ENCODE measurements around the gene AP3B2.

AP3B2 gene

DNA sequence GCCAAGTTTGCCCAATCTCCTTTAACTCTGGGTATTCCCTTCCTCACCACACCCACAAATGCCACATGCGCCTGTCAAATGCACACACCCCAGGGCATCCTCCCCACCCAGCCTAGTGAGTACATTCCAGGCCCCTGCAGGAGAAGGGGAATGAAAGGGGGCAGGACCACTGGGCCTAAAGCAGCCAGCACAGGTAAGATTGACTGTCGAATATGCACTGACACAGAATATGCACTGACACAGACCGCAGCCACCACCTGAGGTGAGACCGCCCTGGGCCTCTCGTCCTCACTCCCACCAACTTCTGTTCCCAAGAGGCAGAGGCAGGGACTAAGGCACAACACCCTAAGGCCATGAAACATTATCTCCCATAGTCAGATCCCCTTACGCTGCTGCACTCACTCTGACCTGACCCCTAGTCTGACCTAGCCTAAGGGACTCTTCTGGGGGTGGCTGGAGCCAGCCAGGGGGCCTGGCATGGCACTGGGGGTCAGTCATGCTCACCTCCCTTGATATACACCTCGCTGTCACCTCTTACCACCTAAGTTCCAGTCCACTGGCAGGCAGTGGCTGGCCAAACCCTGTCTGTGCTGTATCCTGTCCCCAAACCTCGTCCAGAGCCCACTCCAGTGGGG is 10.8 kb downstream of the AP3B2 start:
- Histone ChIP-seq H3K27ac (ENCODE audit: insufficient read depth in 1 of 2, low read depth in 1 of 2, low read length in 2 of 2, poor library complexity in 1 of 2, severe bottlenecking in 2 of 2) (no peak overlapping the region), H3K9me3 (ENCODE audit: control extremely low read depth in 1 of 5, control insufficient read depth in 4 of 5, insufficient read depth in 2 of 5, low read depth in 1 of 5, low read length in 4 of 5) (no peaks in the 10 kb centered on the region), H3K27me3 (replicated peaks in 2 of 5; ENCODE audit: control insufficient read depth in 4 of 5, insufficient read depth in 5 of 5, low read length in 4 of 5) (peaks cover 0 to 4% (median 0%) of the 10 kb centered on the region in 5 experiments), H3K4me3 (ENCODE audit: control insufficient read depth in 1 of 7, extremely low read depth in 1 of 7, insufficient read depth in 4 of 7, low read depth in 2 of 7, low read length in 6 of 7) (no peak overlapping the region), H3K4me1 (ENCODE audit: control extremely low read depth in 1 of 4, control insufficient read depth in 4 of 4, insufficient read depth in 4 of 4, low read length in 3 of 4) (no peaks in the 10 kb centered on the region), H3K36me3 (ENCODE audit: control insufficient read depth in 4 of 4, insufficient read depth in 4 of 4, low read length in 3 of 4) (no peaks in the 10 kb centered on the region)
- ChIA-PET CTCF (no interaction called here), POLR2A (no interaction called here)
- DNase-seq = no peak
- WGBS (ENCODE audit: insufficient coverage) = 76% methylated on average over 4 of the region's 8 CpGs

GRCh38 chr15:82697735-82698407 is 11.8 kb downstream of the AP3B2 start:
- ChIA-PET CTCF (no interaction called here), POLR2A (no interaction called here)
- no peaks in the 10 kb centered on the region for H3K4me1 ChIP-seq (ENCODE audit: control extremely low read depth in 1 of 4, control insufficient read depth in 4 of 4, insufficient read depth in 4 of 4, low read length in 3 of 4)
- no peak for DNase-seq
- no peaks in the 10 kb centered on the region for H3K9me3 ChIP-seq (ENCODE audit: control extremely low read depth in 1 of 5, control insufficient read depth in 4 of 5, insufficient read depth in 2 of 5, low read depth in 1 of 5, low read length in 4 of 5)
- H3K27ac ChIP-seq (ENCODE audit: insufficient read depth in 1 of 2, low read depth in 1 of 2, low read length in 2 of 2, poor library complexity in 1 of 2, severe bottlenecking in 2 of 2) = no peak overlapping the region
- WGBS (ENCODE audit: insufficient coverage) = 93% methylated on average over 7 of the region's 9 CpGs
- H3K36me3 ChIP-seq (ENCODE audit: control insufficient read depth in 4 of 4, insufficient read depth in 4 of 4, low read length in 3 of 4) = no peaks in the 10 kb centered on the region
- H3K4me3 ChIP-seq (ENCODE audit: control insufficient read depth in 1 of 7, extremely low read depth in 1 of 7, insufficient read depth in 4 of 7, low read depth in 2 of 7, low read length in 6 of 7) = no peak overlapping the region
- peaks cover 0 to 4% (median 0%) of the 10 kb centered on the region in 5 experiments for H3K27me3 ChIP-seq (replicated peaks in 2 of 5; ENCODE audit: control insufficient read depth in 4 of 5, insufficient read depth in 5 of 5, low read length in 4 of 5)

DNA sequence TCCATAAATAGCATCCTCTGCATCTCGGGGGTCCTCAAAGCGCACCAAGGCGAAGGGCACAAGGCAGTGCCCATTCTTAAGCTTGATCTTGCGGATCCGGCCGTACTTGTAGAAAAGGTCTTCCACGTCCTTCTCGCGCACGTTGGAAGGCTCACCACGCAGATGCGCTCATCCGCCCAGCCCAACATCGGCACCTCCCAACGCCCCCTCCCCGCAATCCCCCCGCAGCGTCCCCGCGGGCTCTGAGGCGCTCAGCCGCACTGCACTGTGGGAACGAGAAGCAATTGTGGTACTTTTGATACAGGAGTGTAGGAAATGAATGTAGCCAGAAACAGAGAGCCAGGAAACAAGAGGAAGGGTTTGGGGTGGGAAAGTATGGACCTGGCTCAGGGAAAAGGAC is 17.5 kb downstream of the AP3B2 start:
- H3K36me3 ChIP-seq (ENCODE audit: control insufficient read depth in 4 of 4, insufficient read depth in 4 of 4, low read length in 3 of 4) = no peaks in the 10 kb centered on the region
- H3K4me3 ChIP-seq (ENCODE audit: control insufficient read depth in 1 of 7, extremely low read depth in 1 of 7, insufficient read depth in 4 of 7, low read depth in 2 of 7, low read length in 6 of 7) = no peak overlapping the region
- 89% methylated on average over 20 of the region's 23 CpGs for WGBS (ENCODE audit: insufficient coverage)
- no peak overlapping the region for H3K27ac ChIP-seq (ENCODE audit: insufficient read depth in 1 of 2, low read depth in 1 of 2, low read length in 2 of 2, poor library complexity in 1 of 2, severe bottlenecking in 2 of 2)
- ChIA-PET POLR2A (no interaction called here), CTCF (no interaction called here)
- no peak for DNase-seq
- peaks cover 0 to 3% (median 0%) of the 10 kb centered on the region in 5 experiments for H3K27me3 ChIP-seq (replicated peaks in 2 of 5; ENCODE audit: control insufficient read depth in 4 of 5, insufficient read depth in 5 of 5, low read length in 4 of 5)
- H3K4me1 ChIP-seq (ENCODE audit: control extremely low read depth in 1 of 4, control insufficient read depth in 4 of 4, insufficient read depth in 4 of 4, low read length in 3 of 4) = no peaks in the 10 kb centered on the region
- no peaks in the 10 kb centered on the region for H3K9me3 ChIP-seq (ENCODE audit: control extremely low read depth in 1 of 5, control insufficient read depth in 4 of 5, insufficient read depth in 2 of 5, low read depth in 1 of 5, low read length in 4 of 5)

GRCh38 chr15:82689147-82689546 is 20.5 kb downstream of the AP3B2 start:
- H3K27ac ChIP-seq (ENCODE audit: insufficient read depth in 1 of 2, low read depth in 1 of 2, low read length in 2 of 2, poor library complexity in 1 of 2, severe bottlenecking in 2 of 2) = no peak overlapping the region
- POLR2A ChIA-PET = no interaction called here
- no peak for DNase-seq
- peaks cover 0 to 2% (median 0%) of the 10 kb centered on the region in 5 experiments for H3K27me3 ChIP-seq (replicated peaks in 2 of 5; ENCODE audit: control insufficient read depth in 4 of 5, insufficient read depth in 5 of 5, low read length in 4 of 5)
- WGBS (ENCODE audit: insufficient coverage) = 96% methylated on average over 4 of the region's 8 CpGs
- H3K4me3 ChIP-seq (ENCODE audit: control insufficient read depth in 1 of 7, extremely low read depth in 1 of 7, insufficient read depth in 4 of 7, low read depth in 2 of 7, low read length in 6 of 7) = no peak overlapping the region
- no peaks in the 10 kb centered on the region for H3K4me1 ChIP-seq (ENCODE audit: control extremely low read depth in 1 of 4, control insufficient read depth in 4 of 4, insufficient read depth in 4 of 4, low read length in 3 of 4)
- no peaks in the 10 kb centered on the region for H3K9me3 ChIP-seq (ENCODE audit: control extremely low read depth in 1 of 5, control insufficient read depth in 4 of 5, insufficient read depth in 2 of 5, low read depth in 1 of 5, low read length in 4 of 5)
- CTCF ChIA-PET = no interaction called here
- H3K36me3 ChIP-seq (ENCODE audit: control insufficient read depth in 4 of 4, insufficient read depth in 4 of 4, low read length in 3 of 4) = no peaks in the 10 kb centered on the region

GRCh38 chr15:82688691-82689090 is 21.0 kb downstream of the AP3B2 start:
- Histone ChIP-seq H3K36me3 (ENCODE audit: control insufficient read depth in 4 of 4, insufficient read depth in 4 of 4, low read length in 3 of 4) (no peaks in the 10 kb centered on the region), H3K4me1 (ENCODE audit: control extremely low read depth in 1 of 4, control insufficient read depth in 4 of 4, insufficient read depth in 4 of 4, low read length in 3 of 4) (no peaks in the 10 kb centered on the region), H3K4me3 (ENCODE audit: control insufficient read depth in 1 of 7, extremely low read depth in 1 of 7, insufficient read depth in 4 of 7, low read depth in 2 of 7, low read length in 6 of 7) (no peak overlapping the region), H3K9me3 (ENCODE audit: control extremely low read depth in 1 of 5, control insufficient read depth in 4 of 5, insufficient read depth in 2 of 5, low read depth in 1 of 5, low read length in 4 of 5) (no peaks in the 10 kb centered on the region), H3K27me3 (replicated peaks in 2 of 5; ENCODE audit: control insufficient read depth in 4 of 5, insufficient read depth in 5 of 5, low read length in 4 of 5) (peaks cover 0 to 6% (median 0%) of the 10 kb centered on the region in 5 experiments), H3K27ac (ENCODE audit: insufficient read depth in 1 of 2, low read depth in 1 of 2, low read length in 2 of 2, poor library complexity in 1 of 2, severe bottlenecking in 2 of 2) (no peak overlapping the region)
- no peak for DNase-seq
- ChIA-PET CTCF (no interaction called here), POLR2A (no interaction called here)
- WGBS (ENCODE audit: insufficient coverage) = 97% methylated on average over 6 of the region's 10 CpGs

DNA sequence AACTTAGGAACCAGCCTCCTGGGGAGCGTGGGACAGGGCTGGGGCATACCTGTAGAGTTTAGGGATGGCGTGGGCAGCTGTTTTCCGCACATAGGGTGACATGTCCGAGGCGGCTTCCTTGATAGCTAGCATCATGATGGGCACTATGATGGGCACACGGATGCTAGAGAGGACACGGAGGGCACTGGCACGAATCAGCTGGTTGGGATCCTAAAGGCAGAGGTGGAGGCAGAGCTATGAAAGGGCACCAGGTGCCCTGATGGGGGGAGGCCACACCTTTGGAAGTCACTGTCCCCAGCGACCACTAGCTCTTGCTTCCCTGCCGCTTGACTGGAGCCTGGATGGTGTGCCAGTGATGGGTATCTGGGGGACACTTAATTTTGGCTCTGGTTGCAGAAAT is 28.3 kb downstream of the AP3B2 start:
- no peak for DNase-seq
- Histone ChIP-seq H3K27me3 (replicated peaks in 2 of 5; ENCODE audit: control insufficient read depth in 4 of 5, insufficient read depth in 5 of 5, low read length in 4 of 5) (peaks cover 2 to 37% (median 13%) of the 10 kb centered on the region in 5 experiments), H3K4me3 (ENCODE audit: control insufficient read depth in 1 of 7, extremely low read depth in 1 of 7, insufficient read depth in 4 of 7, low read depth in 2 of 7, low read length in 6 of 7) (peak overlapping the region in 2 of 7 experiments; percentile 65 to 75), H3K9me3 (ENCODE audit: control extremely low read depth in 1 of 5, control insufficient read depth in 4 of 5, insufficient read depth in 2 of 5, low read depth in 1 of 5, low read length in 4 of 5) (no peaks in the 10 kb centered on the region), H3K36me3 (ENCODE audit: control insufficient read depth in 4 of 4, insufficient read depth in 4 of 4, low read length in 3 of 4) (no peaks in the 10 kb centered on the region), H3K27ac (ENCODE audit: insufficient read depth in 1 of 2, low read depth in 1 of 2, low read length in 2 of 2, poor library complexity in 1 of 2, severe bottlenecking in 2 of 2) (no peak overlapping the region), H3K4me1 (ENCODE audit: control extremely low read depth in 1 of 4, control insufficient read depth in 4 of 4, insufficient read depth in 4 of 4, low read length in 3 of 4) (peaks cover 0 to 12% (median 8%) of the 10 kb centered on the region in 4 experiments)
- ChIA-PET CTCF (no interaction called here), POLR2A (no interaction called here)
- 97% methylated on average over 8 of the region's 10 CpGs for WGBS (ENCODE audit: insufficient coverage)

GRCh38 chr15:82680200-82681102 is 29.2 kb downstream of the AP3B2 start:
- Histone ChIP-seq H3K27ac (ENCODE audit: insufficient read depth in 1 of 2, low read depth in 1 of 2, low read length in 2 of 2, poor library complexity in 1 of 2, severe bottlenecking in 2 of 2) (peak overlapping the region in 1 of 2 experiments; percentile 43), H3K36me3 (ENCODE audit: control insufficient read depth in 4 of 4, insufficient read depth in 4 of 4, low read length in 3 of 4) (no peaks in the 10 kb centered on the region), H3K4me1 (ENCODE audit: control extremely low read depth in 1 of 4, control insufficient read depth in 4 of 4, insufficient read depth in 4 of 4, low read length in 3 of 4) (peaks cover 0 to 12% (median 8%) of the 10 kb centered on the region in 4 experiments), H3K4me3 (ENCODE audit: control insufficient read depth in 1 of 7, extremely low read depth in 1 of 7, insufficient read depth in 4 of 7, low read depth in 2 of 7, low read length in 6 of 7) (peak overlapping the region; percentile 23 to 78 (median 48)), H3K9me3 (ENCODE audit: control extremely low read depth in 1 of 5, control insufficient read depth in 4 of 5, insufficient read depth in 2 of 5, low read depth in 1 of 5, low read length in 4 of 5) (no peaks in the 10 kb centered on the region), H3K27me3 (replicated peaks in 2 of 5; ENCODE audit: control insufficient read depth in 4 of 5, insufficient read depth in 5 of 5, low read length in 4 of 5) (peaks cover 2 to 37% (median 13%) of the 10 kb centered on the region in 5 experiments)
- ChIA-PET POLR2A (no interaction called here), CTCF (no interaction called here)
- DNase-seq = peak; percentile 80 to 91 (median 89)
- 3% methylated on average over 53 of the region's 76 CpGs for WGBS (ENCODE audit: insufficient coverage)

All from common myeloid progenitor, CD34-positive (primary cell).